Measurements from ENCODE around the gene PIR.

DNA sequence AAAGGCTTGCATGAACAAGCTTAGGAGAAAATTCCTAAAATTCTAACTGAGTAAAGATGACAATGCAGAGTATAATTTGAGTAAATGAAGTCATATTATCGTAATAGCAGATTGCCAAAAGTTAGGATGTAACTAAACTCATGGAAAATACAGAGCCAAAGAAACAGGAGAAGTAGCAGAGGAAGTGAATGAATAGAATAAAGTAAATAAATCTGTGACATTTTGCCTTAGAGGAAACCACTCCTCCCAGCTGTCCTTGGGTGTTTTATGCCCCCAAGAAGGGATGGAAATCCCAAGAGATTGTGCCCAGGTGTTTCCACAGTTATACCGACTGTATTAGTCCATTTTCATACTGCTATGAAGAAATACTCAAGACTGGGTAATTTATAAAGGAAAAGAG is 5.6 kb upstream of the PIR start:
- TF ChIP-seq, protein P1, sequence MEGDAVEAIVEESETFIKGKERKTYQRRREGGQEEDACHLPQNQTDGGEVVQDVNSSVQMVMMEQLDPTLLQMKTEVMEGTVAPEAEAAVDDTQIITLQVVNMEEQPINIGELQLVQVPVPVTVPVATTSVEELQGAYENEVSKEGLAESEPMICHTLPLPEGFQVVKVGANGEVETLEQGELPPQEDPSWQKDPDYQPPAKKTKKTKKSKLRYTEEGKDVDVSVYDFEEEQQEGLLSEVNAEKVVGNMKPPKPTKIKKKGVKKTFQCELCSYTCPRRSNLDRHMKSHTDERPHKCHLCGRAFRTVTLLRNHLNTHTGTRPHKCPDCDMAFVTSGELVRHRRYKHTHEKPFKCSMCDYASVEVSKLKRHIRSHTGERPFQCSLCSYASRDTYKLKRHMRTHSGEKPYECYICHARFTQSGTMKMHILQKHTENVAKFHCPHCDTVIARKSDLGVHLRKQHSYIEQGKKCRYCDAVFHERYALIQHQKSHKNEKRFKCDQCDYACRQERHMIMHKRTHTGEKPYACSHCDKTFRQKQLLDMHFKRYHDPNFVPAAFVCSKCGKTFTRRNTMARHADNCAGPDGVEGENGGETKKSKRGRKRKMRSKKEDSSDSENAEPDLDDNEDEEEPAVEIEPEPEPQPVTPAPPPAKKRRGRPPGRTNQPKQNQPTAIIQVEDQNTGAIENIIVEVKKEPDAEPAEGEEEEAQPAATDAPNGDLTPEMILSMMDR (IDR thresholded peaks at IDR 0.05): no peak
- no peak for TF ChIP-seq ZFX (IDR thresholded peaks at IDR 0.05; ENCODE audit: borderline replicate concordance)

All from 22Rv1 (cell line).